ENCODE results near the gene CCL21. TPM values are rescaled to one million over a fixed set of nuclear protein-coding genes. Genes with fewer than 3 reads are reported as not detected.

CCL21 gene
- total and polyA plus RNA-seq, 2 of the 13 experiments (the other 11 are each of a cell fraction or from before 2014, with no cell fraction given) = not detected

GRCh38 chr9:34690983-34691935 lies 18.7 kb downstream of the CCL21 start, which contains the start of gene CCL19:
CCL19 (minus strand) TSS chr9:34691276; CDS start chr9:34691139, 137 bp downstream.
- no TSS peak for BruUV-seq (replicated peaks)
- WGBS (ENCODE audit: low lambda C conversion rate) = 70% methylated on average over 5 of the region's 6 CpGs
- H3K79me2 ChIP-seq (ENCODE audit: insufficient read depth, low read length) = no peaks in the 10 kb centered on the region

DNA sequence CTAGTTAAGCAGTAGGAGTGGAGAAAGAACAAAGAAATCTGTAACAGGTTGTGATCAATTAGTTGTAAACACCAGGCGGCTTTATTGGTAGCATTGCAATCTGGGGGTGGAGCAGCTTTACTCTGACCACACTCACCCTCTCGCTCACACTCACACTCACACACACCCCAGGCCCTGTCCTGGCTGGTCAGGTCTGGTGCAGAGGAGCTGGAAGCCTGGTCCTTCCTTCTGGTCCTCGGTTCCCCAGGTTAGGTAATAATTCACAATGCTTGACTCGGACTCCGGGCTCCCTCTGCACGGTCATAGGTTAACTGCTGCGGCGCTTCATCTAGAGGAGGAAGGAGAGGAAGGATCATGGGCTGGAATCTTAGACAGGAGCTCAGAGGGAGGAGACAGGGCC lies 20.4 kb downstream of the CCL21 start:
- ChIA-PET POLR2A (interaction anchor here (1.1 kb wide), 1 partner anchor 51 kb away, joined by 3 read pairs; the partner anchor contains the start of gene SIGMAR1), CTCF (ENCODE audit: low intra/inter-chr PET ratio, low total read pairs) (no interaction called here)
- FAIRE-seq (no peak), ATAC-seq (peak; percentile 25), DNase-seq (ENCODE audit: low spot score) (no peak)
- H3K4me2 ChIP-seq (ENCODE audit: low read depth, low read length) = peak overlapping the region; percentile 68
- H3K4me1 ChIP-seq (ENCODE audit: insufficient read depth, low read length) = peaks cover 56% of the 10 kb centered on the region
- H3K27ac ChIP-seq (ENCODE audit: extremely low read length, insufficient read depth, low read length) = peak overlapping the region; percentile 16
- no TSS peak for BruUV-seq (replicated peaks)
- intact Hi-C loops (cut with micrococcal nuclease; ENCODE audit: unreplicated experiment) = no loop called here
- H3K27me3 ChIP-seq (ENCODE audit: control insufficient read depth in 1 of 2, insufficient read depth in 2 of 2, low read length in 2 of 2) = no peaks in the 10 kb centered on the region
- no peaks in the 10 kb centered on the region for H4K20me1 ChIP-seq (ENCODE audit: insufficient read depth, low read length)
- H3K9ac ChIP-seq (ENCODE audit: insufficient read depth, low read depth, low read length) = no peak overlapping the region
- H3K4me3 ChIP-seq (replicated peaks in 1 of 3; ENCODE audit: insufficient read depth in 1 of 3, low read depth in 2 of 3, low read length in 3 of 3) = peak overlapping the region in 1 of 3 experiments; percentile 36; a peak in 2 of 6 replicates
- H3K36me3 ChIP-seq (replicated peaks in 1 of 2; ENCODE audit: control insufficient read depth in 1 of 2, insufficient read depth in 2 of 2, low read length in 2 of 2) = no peaks in the 10 kb centered on the region
- no peak overlapping the region for H2AFZ ChIP-seq (ENCODE audit: low read length)
- H3K79me2 ChIP-seq (ENCODE audit: insufficient read depth, low read length) = no peaks in the 10 kb centered on the region
- WGBS (ENCODE audit: low lambda C conversion rate) = 5% methylated on average over 4 of the region's 8 CpGs
- in situ Hi-C loops (cut with HindIII; ENCODE audit: extremely low pct_ligation_motif_present, low pct_unique_long_range_greater_than_20kb) = no loop called here
- H3K9me3 ChIP-seq (ENCODE audit: low read length) = no peaks in the 10 kb centered on the region
- TF ChIP-seq, protein P1, sequence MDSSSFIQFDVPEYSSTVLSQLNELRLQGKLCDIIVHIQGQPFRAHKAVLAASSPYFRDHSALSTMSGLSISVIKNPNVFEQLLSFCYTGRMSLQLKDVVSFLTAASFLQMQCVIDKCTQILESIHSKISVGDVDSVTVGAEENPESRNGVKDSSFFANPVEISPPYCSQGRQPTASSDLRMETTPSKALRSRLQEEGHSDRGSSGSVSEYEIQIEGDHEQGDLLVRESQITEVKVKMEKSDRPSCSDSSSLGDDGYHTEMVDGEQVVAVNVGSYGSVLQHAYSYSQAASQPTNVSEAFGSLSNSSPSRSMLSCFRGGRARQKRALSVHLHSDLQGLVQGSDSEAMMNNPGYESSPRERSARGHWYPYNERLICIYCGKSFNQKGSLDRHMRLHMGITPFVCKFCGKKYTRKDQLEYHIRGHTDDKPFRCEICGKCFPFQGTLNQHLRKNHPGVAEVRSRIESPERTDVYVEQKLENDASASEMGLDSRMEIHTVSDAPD (CRISPR knock-in tag; IDR thresholded peaks at IDR 0.05) = no peak
- TF ChIP-seq ZNF263 (CRISPR knock-in tag; IDR thresholded peaks at IDR 0.05) = no peak
- TF ChIP-seq, protein P2, sequence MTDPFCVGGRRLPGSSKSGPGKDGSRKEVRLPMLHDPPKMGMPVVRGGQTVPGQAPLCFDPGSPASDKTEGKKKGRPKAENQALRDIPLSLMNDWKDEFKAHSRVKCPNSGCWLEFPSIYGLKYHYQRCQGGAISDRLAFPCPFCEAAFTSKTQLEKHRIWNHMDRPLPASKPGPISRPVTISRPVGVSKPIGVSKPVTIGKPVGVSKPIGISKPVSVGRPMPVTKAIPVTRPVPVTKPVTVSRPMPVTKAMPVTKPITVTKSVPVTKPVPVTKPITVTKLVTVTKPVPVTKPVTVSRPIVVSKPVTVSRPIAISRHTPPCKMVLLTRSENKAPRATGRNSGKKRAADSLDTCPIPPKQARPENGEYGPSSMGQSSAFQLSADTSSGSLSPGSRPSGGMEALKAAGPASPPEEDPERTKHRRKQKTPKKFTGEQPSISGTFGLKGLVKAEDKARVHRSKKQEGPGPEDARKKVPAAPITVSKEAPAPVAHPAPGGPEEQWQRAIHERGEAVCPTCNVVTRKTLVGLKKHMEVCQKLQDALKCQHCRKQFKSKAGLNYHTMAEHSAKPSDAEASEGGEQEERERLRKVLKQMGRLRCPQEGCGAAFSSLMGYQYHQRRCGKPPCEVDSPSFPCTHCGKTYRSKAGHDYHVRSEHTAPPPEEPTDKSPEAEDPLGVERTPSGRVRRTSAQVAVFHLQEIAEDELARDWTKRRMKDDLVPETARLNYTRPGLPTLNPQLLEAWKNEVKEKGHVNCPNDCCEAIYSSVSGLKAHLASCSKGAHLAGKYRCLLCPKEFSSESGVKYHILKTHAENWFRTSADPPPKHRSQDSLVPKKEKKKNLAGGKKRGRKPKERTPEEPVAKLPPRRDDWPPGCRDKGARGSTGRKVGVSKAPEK (CRISPR knock-in tag; IDR thresholded peaks at IDR 0.05; ENCODE audit: borderline replicate concordance) = no peak
- peak; percentile 29 for TF ChIP-seq ASH2L (IDR thresholded peaks at IDR 0.05; ENCODE audit: insufficient read length, low read depth, low read length)
- TF ChIP-seq ZFP41 (CRISPR knock-in tag; IDR thresholded peaks at IDR 0.05; ENCODE audit: borderline replicate concordance) = no peak
- 0 out of 2 replicates have a peak, but pooled peaks have one; percentile 1 for TF ChIP-seq ZNF350 (CRISPR knock-in tag; IDR thresholded peaks at IDR 0.05; ENCODE audit: borderline replicate concordance, low read depth)
- TF ChIP-seq PLSCR1 (CRISPR knock-in tag; IDR thresholded peaks at IDR 0.05; ENCODE audit: borderline replicate concordance) = no peak

More at GRCh38 chr9:34690983-34691935, 18.7 kb downstream of the CCL21 start, which contains the start of gene CCL19:
- no peak for DNase-seq (ENCODE audit: low spot score)
- Histone ChIP-seq H3K9ac (ENCODE audit: insufficient read depth, low read depth, low read length) (no peak within 1 kb of the TSS), H4K20me1 (ENCODE audit: insufficient read depth, low read length) (no peaks in the 10 kb centered on the region), H3K27me3 (ENCODE audit: control insufficient read depth in 1 of 2, insufficient read depth in 2 of 2, low read length in 2 of 2) (no peaks in the 10 kb centered on the region), H3K36me3 (replicated peaks in 1 of 2; ENCODE audit: control insufficient read depth in 1 of 2, insufficient read depth in 2 of 2, low read length in 2 of 2) (no peaks in the 10 kb centered on the region), H3K4me1 (ENCODE audit: insufficient read depth, low read length) (peaks cover 50% of the 10 kb centered on the region), H3K4me2 (ENCODE audit: low read depth, low read length) (peak within 1 kb of the TSS; percentile 68; the same call in 1 of the 2 replicates), H3K9me3 (ENCODE audit: low read length) (no peaks in the 10 kb centered on the region), H3K27ac (ENCODE audit: extremely low read length, insufficient read depth, low read length) (no peak within 1 kb of the TSS), H2AFZ (ENCODE audit: low read length) (no peak within 1 kb of the TSS), H3K4me3 (replicated peaks in 1 of 3; ENCODE audit: insufficient read depth in 1 of 3, low read depth in 2 of 3, low read length in 3 of 3) (no peak within 1 kb of the TSS)
- FAIRE-seq = no peak
- in situ Hi-C loops (cut with HindIII; ENCODE audit: extremely low pct_ligation_motif_present, low pct_unique_long_range_greater_than_20kb) = no loop called here
- no peak for ATAC-seq
- POLR2A ChIA-PET = no interaction called here
- CTCF ChIA-PET (ENCODE audit: low intra/inter-chr PET ratio, low total read pairs) = no interaction called here
- no peak for TF ChIP-seq NR2C2 (CRISPR knock-in tag; IDR thresholded peaks at IDR 0.05; ENCODE audit: borderline replicate concordance)
- TF ChIP-seq ZNF235 (CRISPR knock-in tag; IDR thresholded peaks at IDR 0.05; ENCODE audit: borderline replicate concordance) = no peak
- no peak for TF ChIP-seq TSC22D2 (CRISPR knock-in tag; IDR thresholded peaks at IDR 0.05; ENCODE audit: borderline replicate concordance)
- TF ChIP-seq SIN3A (IDR thresholded peaks at IDR 0.05; ENCODE audit: borderline replicate concordance, low read depth, low read length) = no peak
- no peak for TF ChIP-seq KDM5B (CRISPR knock-in tag; IDR thresholded peaks at IDR 0.05; ENCODE audit: borderline replicate concordance)
- intact Hi-C loops (cut with micrococcal nuclease; ENCODE audit: unreplicated experiment) = no loop called here
